ENCODE measurements around the gene EIF4G3. TPM values are rescaled to one million over a fixed set of nuclear protein-coding genes. Genes with fewer than 3 reads are reported as not detected.

The EIF4G3 gene
- total and polyA plus RNA-seq, 9 of the 15 experiments (the other 6 are each of a cell fraction or from before 2014, with no cell fraction given) = 6.7 to 40.5 (median 32.1) TPM

- TF ChIP-seq RREB1 (CRISPR knock-in tag; IDR thresholded peaks at IDR 0.05) (0 out of 2 replicates have a peak, but pooled peaks have one; percentile 76), RAD51 (IDR thresholded peaks at IDR 0.05; ENCODE audit: borderline replicate concordance, low read depth) (no peak), HBP1 (CRISPR knock-in tag; IDR thresholded peaks at IDR 0.05) (no peak), CTBP1 (IDR thresholded peaks at IDR 0.05; ENCODE audit: borderline replicate concordance) (peak; percentile 51; the same call in 1 of the 2 replicates), ZNF274 (IDR thresholded peaks at IDR 0.05; ENCODE audit: borderline replicate concordance, low read depth, low read length) (no peak), NR2F6 (CRISPR knock-in tag; IDR thresholded peaks at IDR 0.05) (no peak), RFX1 (IDR thresholded peaks at IDR 0.05) (peak; percentile 100), NFIC (IDR thresholded peaks at IDR 0.05) (no peak), MXI1 (IDR thresholded peaks at IDR 0.05; ENCODE audit: low read depth, low read length) (peak; percentile 99), ARID3A (IDR thresholded peaks at IDR 0.05; ENCODE audit: borderline replicate concordance, low read depth, low read length) (peak; percentile 82; the same call in 1 of the 2 replicates), E2F8 (IDR thresholded peaks at IDR 0.05; ENCODE audit: low read depth, partially characterized antibody) (no peak)
- TF ChIP-seq, protein P1, sequence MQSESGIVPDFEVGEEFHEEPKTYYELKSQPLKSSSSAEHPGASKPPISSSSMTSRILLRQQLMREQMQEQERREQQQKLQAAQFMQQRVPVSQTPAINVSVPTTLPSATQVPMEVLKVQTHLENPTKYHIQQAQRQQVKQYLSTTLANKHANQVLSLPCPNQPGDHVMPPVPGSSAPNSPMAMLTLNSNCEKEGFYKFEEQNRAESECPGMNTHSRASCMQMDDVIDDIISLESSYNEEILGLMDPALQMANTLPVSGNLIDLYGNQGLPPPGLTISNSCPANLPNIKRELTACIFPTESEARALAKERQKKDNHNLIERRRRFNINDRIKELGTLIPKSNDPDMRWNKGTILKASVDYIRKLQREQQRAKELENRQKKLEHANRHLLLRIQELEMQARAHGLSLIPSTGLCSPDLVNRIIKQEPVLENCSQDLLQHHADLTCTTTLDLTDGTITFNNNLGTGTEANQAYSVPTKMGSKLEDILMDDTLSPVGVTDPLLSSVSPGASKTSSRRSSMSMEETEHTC (IDR thresholded peaks at IDR 0.05) = no peak
- TF ChIP-seq, protein P2, sequence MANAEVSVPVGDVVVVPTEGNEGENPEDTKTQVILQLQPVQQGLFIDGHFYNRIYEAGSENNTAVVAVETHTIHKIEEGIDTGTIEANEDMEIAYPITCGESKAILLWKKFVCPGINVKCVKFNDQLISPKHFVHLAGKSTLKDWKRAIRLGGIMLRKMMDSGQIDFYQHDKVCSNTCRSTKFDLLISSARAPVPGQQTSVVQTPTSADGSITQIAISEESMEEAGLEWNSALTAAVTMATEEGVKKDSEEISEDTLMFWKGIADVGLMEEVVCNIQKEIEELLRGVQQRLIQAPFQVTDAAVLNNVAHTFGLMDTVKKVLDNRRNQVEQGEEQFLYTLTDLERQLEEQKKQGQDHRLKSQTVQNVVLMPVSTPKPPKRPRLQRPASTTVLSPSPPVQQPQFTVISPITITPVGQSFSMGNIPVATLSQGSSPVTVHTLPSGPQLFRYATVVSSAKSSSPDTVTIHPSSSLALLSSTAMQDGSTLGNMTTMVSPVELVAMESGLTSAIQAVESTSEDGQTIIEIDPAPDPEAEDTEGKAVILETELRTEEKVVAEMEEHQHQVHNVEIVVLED (CRISPR knock-in tag; IDR thresholded peaks at IDR 0.05) = no peak
These were observed 22.2 kb upstream of the EIF4G3 start (continued) for GRCh38 chr1:21198929-21199328.

All from K562 (cell line).